Fibroblast of skin of right biceps (primary cell): ENCODE measurements around the gene PPP1R1C.
"Not testable (repeated sequence)": the region's sequence is repeated elsewhere in the genome, so short reads cannot be mapped to it uniquely, and the experiment has no call there.

Experiments used
- DNase-seq: peaks from one replicate; pipeline ENCODE4 v3.0.0-alpha.2; 2013

Gene PPP1R1C

GRCh38 chr2:182015334-182016109 lies 29.9 kb downstream of the PPP1R1C start:
- peak; percentile 12 for DNase-seq

- DNase-seq = peak; percentile 65
These were observed 32.6 kb downstream of the PPP1R1C start for GRCh38 chr2:182018218-182018617.

- DNase-seq = no peak
These were observed 34.1 kb downstream of the PPP1R1C start for GRCh38 chr2:182019731-182020130.

- DNase-seq = peak; percentile 21
These were observed 34.8 kb downstream of the PPP1R1C start for GRCh38 chr2:182020286-182021070.

GRCh38 chr2:182023235-182023634 lies 37.6 kb downstream of the PPP1R1C start:
- DNase-seq = no peak

- DNase-seq = not testable (repeated sequence)
These were observed 45.2 kb downstream of the PPP1R1C start for GRCh38 chr2:182030875-182031274.

- no peak for DNase-seq
These were observed 46.3 kb downstream of the PPP1R1C start for GRCh38 chr2:182031956-182032355.

- no peak for DNase-seq
These were observed 47.8 kb downstream of the PPP1R1C start for GRCh38 chr2:182033449-182033848.

GRCh38 chr2:182038576-182038975 lies 52.9 kb downstream of the PPP1R1C start:
- peak; percentile 63 for DNase-seq

- no peak for DNase-seq
These were observed 57.4 kb downstream of the PPP1R1C start for GRCh38 chr2:182043021-182043420.

- DNase-seq = no peak
These were observed 58.2 kb downstream of the PPP1R1C start for GRCh38 chr2:182043861-182044260.

GRCh38 chr2:182047544-182047943 lies 61.9 kb downstream of the PPP1R1C start:
- DNase-seq = peak; percentile 36

GRCh38 chr2:182048088-182048487 lies 62.4 kb downstream of the PPP1R1C start:
- DNase-seq = no peak

- no peak for DNase-seq
These were observed 63.0 kb downstream of the PPP1R1C start for GRCh38 chr2:182048621-182049020.

- no peak for DNase-seq
These were observed 63.9 kb downstream of the PPP1R1C start for GRCh38 chr2:182049372-182050148.

GRCh38 chr2:182050333-182051135 lies 64.9 kb downstream of the PPP1R1C start:
- no peak for DNase-seq

GRCh38 chr2:182055993-182056392 lies 70.3 kb downstream of the PPP1R1C start:
- no peak for DNase-seq

- DNase-seq = no peak
These were observed 71.3 kb downstream of the PPP1R1C start for GRCh38 chr2:182057002-182057401.

- no peak for DNase-seq
These were observed 72.4 kb downstream of the PPP1R1C start for GRCh38 chr2:182058056-182058455.

GRCh38 chr2:182061739-182062138 lies 76.1 kb downstream of the PPP1R1C start:
- no peak for DNase-seq

GRCh38 chr2:182062329-182062972 lies 76.8 kb downstream of the PPP1R1C start:
- no peak for DNase-seq
